Measurements from ENCODE around the gene NFIA.

GRCh38 chr1:61149010-61149860 lies 66.9 kb downstream of the NFIA start:
- TF ChIP-seq, protein P1, sequence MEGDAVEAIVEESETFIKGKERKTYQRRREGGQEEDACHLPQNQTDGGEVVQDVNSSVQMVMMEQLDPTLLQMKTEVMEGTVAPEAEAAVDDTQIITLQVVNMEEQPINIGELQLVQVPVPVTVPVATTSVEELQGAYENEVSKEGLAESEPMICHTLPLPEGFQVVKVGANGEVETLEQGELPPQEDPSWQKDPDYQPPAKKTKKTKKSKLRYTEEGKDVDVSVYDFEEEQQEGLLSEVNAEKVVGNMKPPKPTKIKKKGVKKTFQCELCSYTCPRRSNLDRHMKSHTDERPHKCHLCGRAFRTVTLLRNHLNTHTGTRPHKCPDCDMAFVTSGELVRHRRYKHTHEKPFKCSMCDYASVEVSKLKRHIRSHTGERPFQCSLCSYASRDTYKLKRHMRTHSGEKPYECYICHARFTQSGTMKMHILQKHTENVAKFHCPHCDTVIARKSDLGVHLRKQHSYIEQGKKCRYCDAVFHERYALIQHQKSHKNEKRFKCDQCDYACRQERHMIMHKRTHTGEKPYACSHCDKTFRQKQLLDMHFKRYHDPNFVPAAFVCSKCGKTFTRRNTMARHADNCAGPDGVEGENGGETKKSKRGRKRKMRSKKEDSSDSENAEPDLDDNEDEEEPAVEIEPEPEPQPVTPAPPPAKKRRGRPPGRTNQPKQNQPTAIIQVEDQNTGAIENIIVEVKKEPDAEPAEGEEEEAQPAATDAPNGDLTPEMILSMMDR (conservative IDR thresholded peaks at IDR 0.05; ENCODE audit: low read depth, low read length), result no peak
- TF ChIP-seq EZH2 (IDR thresholded peaks at IDR 0.05; ENCODE audit: borderline replicate concordance, low read depth, low read length, poor library complexity, severe bottlenecking), result no peak
